ENCODE data around the gene CACNB2. TPM values are rescaled to one million over a fixed set of nuclear protein-coding genes. Genes with fewer than 3 reads are reported as not detected.

The CACNB2 gene
- total RNA-seq, 1 experiment from 2014 or later = not detected

DNA sequence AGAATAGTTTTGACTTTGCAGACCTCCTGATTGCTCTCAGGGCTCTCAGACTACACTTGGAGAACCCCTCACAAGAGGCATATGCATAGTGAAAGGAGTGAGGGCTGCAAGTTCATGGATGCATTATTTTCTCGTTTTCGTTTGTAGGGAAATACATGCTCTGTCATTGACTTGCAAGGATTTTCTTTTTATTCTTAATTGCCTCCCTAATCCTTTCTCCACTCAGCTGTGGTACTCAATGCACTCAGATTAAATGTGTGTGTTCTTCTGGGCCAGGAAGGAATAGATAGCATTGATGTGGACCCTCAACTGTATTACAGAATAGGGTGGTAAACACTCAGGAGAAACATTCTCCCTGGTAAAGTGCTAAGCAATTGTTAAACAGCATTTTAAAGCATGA lies 188.7 kb downstream of the CACNB2 start:
- CTCF ChIA-PET = no interaction called here

DNA sequence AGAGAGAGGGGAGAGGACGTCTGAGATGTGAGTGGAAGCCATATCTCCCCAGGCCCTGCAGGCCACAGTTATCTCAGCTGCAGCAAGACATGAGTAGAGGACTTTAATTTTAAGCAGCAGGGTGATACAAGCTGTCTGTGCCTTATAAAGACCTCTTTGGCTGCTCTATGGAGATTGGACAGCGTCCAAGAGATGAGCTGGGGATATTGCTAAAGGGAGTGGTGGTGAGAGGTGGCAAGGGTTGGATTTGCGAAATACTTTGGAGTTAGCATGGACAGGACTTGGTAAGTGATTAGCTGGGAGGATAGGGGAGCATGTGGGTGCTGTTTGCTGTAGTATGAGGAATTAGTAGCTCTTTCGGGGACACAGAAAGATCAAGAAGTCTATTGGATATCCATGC lies 191.8 kb downstream of the CACNB2 start:
- in situ Hi-C loops (cut with HindIII; ENCODE audit: low pct_unique_long_range_greater_than_20kb, low sequenced_read_pairs) (no loop called here), intact Hi-C loops (cut with micrococcal nuclease; ENCODE audit: unreplicated experiment) (no loop called here)
- ChIA-PET POLR2A (no interaction called here), CTCF (no interaction called here)
- Histone ChIP-seq H3K4me1 (ENCODE audit: control insufficient read depth, insufficient read depth, low read length) (no peaks in the 10 kb centered on the region), H3K27ac (ENCODE audit: low read length) (no peak overlapping the region), H3K4me3 (ENCODE audit: low read depth in 2 of 2, low read length in 2 of 2) (no peak overlapping the region), H3K36me3 (ENCODE audit: control insufficient read depth, insufficient read depth, low read length) (no peaks in the 10 kb centered on the region), H3K27me3 (ENCODE audit: control insufficient read depth, insufficient read depth, low read length) (no peaks in the 10 kb centered on the region), H3K9me3 (ENCODE audit: control insufficient read depth, insufficient read depth, low read depth, low read length) (no peaks in the 10 kb centered on the region)
- DNase-seq (ENCODE audit: low read depth, low spot score) = no peak
- ATAC-seq = no peak
- no TSS peak for BruUV-seq (replicated peaks)
- TF ChIP-seq, protein P1, sequence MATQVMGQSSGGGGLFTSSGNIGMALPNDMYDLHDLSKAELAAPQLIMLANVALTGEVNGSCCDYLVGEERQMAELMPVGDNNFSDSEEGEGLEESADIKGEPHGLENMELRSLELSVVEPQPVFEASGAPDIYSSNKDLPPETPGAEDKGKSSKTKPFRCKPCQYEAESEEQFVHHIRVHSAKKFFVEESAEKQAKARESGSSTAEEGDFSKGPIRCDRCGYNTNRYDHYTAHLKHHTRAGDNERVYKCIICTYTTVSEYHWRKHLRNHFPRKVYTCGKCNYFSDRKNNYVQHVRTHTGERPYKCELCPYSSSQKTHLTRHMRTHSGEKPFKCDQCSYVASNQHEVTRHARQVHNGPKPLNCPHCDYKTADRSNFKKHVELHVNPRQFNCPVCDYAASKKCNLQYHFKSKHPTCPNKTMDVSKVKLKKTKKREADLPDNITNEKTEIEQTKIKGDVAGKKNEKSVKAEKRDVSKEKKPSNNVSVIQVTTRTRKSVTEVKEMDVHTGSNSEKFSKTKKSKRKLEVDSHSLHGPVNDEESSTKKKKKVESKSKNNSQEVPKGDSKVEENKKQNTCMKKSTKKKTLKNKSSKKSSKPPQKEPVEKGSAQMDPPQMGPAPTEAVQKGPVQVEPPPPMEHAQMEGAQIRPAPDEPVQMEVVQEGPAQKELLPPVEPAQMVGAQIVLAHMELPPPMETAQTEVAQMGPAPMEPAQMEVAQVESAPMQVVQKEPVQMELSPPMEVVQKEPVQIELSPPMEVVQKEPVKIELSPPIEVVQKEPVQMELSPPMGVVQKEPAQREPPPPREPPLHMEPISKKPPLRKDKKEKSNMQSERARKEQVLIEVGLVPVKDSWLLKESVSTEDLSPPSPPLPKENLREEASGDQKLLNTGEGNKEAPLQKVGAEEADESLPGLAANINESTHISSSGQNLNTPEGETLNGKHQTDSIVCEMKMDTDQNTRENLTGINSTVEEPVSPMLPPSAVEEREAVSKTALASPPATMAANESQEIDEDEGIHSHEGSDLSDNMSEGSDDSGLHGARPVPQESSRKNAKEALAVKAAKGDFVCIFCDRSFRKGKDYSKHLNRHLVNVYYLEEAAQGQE (IDR thresholded peaks at IDR 0.05; ENCODE audit: insufficient read depth in 1 of 2, low read depth in 2 of 2, low read length in 1 of 2) = no peak
- no peak for TF ChIP-seq TCF7L2 (IDR thresholded peaks at IDR 0.05; ENCODE audit: low read depth, low read length)
- TF ChIP-seq POLR2AphosphoS5 (IDR thresholded peaks at IDR 0.05; ENCODE audit: low read depth, low read length) = no peak
- TF ChIP-seq SIN3A (IDR thresholded peaks at IDR 0.05; ENCODE audit: borderline replicate concordance, insufficient read depth, low read depth, low read length) = no peak
- TF ChIP-seq, protein P2, sequence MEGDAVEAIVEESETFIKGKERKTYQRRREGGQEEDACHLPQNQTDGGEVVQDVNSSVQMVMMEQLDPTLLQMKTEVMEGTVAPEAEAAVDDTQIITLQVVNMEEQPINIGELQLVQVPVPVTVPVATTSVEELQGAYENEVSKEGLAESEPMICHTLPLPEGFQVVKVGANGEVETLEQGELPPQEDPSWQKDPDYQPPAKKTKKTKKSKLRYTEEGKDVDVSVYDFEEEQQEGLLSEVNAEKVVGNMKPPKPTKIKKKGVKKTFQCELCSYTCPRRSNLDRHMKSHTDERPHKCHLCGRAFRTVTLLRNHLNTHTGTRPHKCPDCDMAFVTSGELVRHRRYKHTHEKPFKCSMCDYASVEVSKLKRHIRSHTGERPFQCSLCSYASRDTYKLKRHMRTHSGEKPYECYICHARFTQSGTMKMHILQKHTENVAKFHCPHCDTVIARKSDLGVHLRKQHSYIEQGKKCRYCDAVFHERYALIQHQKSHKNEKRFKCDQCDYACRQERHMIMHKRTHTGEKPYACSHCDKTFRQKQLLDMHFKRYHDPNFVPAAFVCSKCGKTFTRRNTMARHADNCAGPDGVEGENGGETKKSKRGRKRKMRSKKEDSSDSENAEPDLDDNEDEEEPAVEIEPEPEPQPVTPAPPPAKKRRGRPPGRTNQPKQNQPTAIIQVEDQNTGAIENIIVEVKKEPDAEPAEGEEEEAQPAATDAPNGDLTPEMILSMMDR (IDR thresholded peaks at IDR 0.05) = no peak

More for the DNA sequence above, 188.7 kb downstream of the CACNB2 start:
- in situ Hi-C loops (cut with HindIII; ENCODE audit: low pct_unique_long_range_greater_than_20kb, low sequenced_read_pairs) = no loop called here
- Histone ChIP-seq H3K36me3 (ENCODE audit: control insufficient read depth, insufficient read depth, low read length) (no peaks in the 10 kb centered on the region), H3K27me3 (ENCODE audit: control insufficient read depth, insufficient read depth, low read length) (no peaks in the 10 kb centered on the region), H3K4me1 (ENCODE audit: control insufficient read depth, insufficient read depth, low read length) (no peaks in the 10 kb centered on the region), H3K27ac (ENCODE audit: low read length) (no peak overlapping the region), H3K9me3 (ENCODE audit: control insufficient read depth, insufficient read depth, low read depth, low read length) (no peaks in the 10 kb centered on the region), H3K4me3 (ENCODE audit: low read depth in 2 of 2, low read length in 2 of 2) (no peak overlapping the region)
- DNase-seq (ENCODE audit: low read depth, low spot score) (no peak), ATAC-seq (no peak)
- POLR2A ChIA-PET = no interaction called here
- TF ChIP-seq, protein P2 (IDR thresholded peaks at IDR 0.05) = no peak
- TF ChIP-seq POLR2AphosphoS5 (IDR thresholded peaks at IDR 0.05; ENCODE audit: low read depth, low read length) (no peak), SIN3A (IDR thresholded peaks at IDR 0.05; ENCODE audit: borderline replicate concordance, insufficient read depth, low read depth, low read length) (no peak), TCF7L2 (IDR thresholded peaks at IDR 0.05; ENCODE audit: low read depth, low read length) (no peak)
- TF ChIP-seq, protein P1 (IDR thresholded peaks at IDR 0.05; ENCODE audit: insufficient read depth in 1 of 2, low read depth in 2 of 2, low read length in 1 of 2) = no peak
- BruUV-seq (replicated peaks) = no TSS peak
- intact Hi-C loops (cut with micrococcal nuclease; ENCODE audit: unreplicated experiment) = no loop called here

Data from Panc1 (cell line).